Amygdala (tissue), 56 donors: ENCODE data around the gene PPP2R1A.
"Not testable (repeated sequence)": the region's sequence is repeated elsewhere in the genome, so short reads cannot be mapped to it uniquely, and the experiment has no call there.

Experiments
- DNase-seq, 56 donors: peaks; one replicate each; lab custom pipeline; 2025; lab: John Stamatoyannopoulos, UW

PPP2R1A gene

GRCh38 chr19:52237197-52237596, 47.3 kb downstream of the PPP2R1A start:
- DNase-seq, result no peak

- DNase-seq, result peak in 35 of 56 donors; percentile 0 to 77 (median 12)
These were observed 48.0 kb downstream of the PPP2R1A start for GRCh38 chr19:52237771-52238400.

- no peak for DNase-seq
These were observed 54.2 kb downstream of the PPP2R1A start for GRCh38 chr19:52244021-52244420.

GRCh38 chr19:52248241-52248640, 58.4 kb downstream of the PPP2R1A start:
- DNase-seq, result peak in 17 of 56 donors; percentile 1 to 52 (median 7)

- no peak for DNase-seq
These were observed 68.6 kb downstream of the PPP2R1A start for GRCh38 chr19:52258426-52258825.

GRCh38 chr19:52265556-52265955, 75.7 kb downstream of the PPP2R1A start:
- DNase-seq, result not testable (repeated sequence)

- peak; percentile 51 to 97 (median 92) for DNase-seq
These were observed 79.7 kb downstream of the PPP2R1A start, which contains the start of gene ZNF766 for GRCh38 chr19:52269338-52270261. TSS of gene ZNF766 (plus strand) at chr19:52269587. CDS start at chr19:52269614, 27 bp downstream.

- peak in 1 of 56 donors; percentile 7 for DNase-seq
These were observed 80.5 kb downstream of the PPP2R1A start for GRCh38 chr19:52270266-52270885.

- DNase-seq, result no peak
These were observed 83.4 kb downstream of the PPP2R1A start for GRCh38 chr19:52273301-52273700.

GRCh38 chr19:52274191-52274590, 84.3 kb downstream of the PPP2R1A start:
- no peak for DNase-seq

GRCh38 chr19:52275988-52276387, 86.1 kb downstream of the PPP2R1A start:
- no peak for DNase-seq

- no peak for DNase-seq
These were observed 87.6 kb downstream of the PPP2R1A start for GRCh38 chr19:52277471-52277870.
